Vagina (tissue), 2 donors: ENCODE results near the gene KRT14. TPM values are rescaled to one million over a fixed set of nuclear protein-coding genes. Genes with fewer than 3 reads are reported as not detected.

ENCODE experiments used
- DNase-seq, 2 donors: peaks; one replicate each; pipeline ENCODE4 v3.0.0-alpha.2; 2017; ENCODE audit errors: extremely low spot score in 2 of 2
- H3K27ac ChIP-seq: fragments of 200-600 bp; sonication (generic); one replicate; pipeline ENCODE4 v1.5.1; 2019
- H3K27me3 ChIP-seq: fragments of 200-600 bp; sonication (generic); one replicate; pipeline ENCODE4 v1.5.1; 2019
- H3K36me3 ChIP-seq, 2 donors: fragments of 200-600 bp; sonication (generic); one replicate each; pipeline ENCODE4 v1.5.1; 2017 to 2019
- H3K4me1 ChIP-seq: fragments of 200-600 bp; sonication (generic); one replicate; pipeline ENCODE4 v1.5.1; 2019
- H3K4me3 ChIP-seq, 2 donors: fragments of 200-600 bp; sonication (generic); 1 replicate in 1 of 2; 2 replicates in 1 of 2; pipeline ENCODE4 v1.5.1; 2016 to 2019
- H3K9me3 ChIP-seq: fragments of 200-600 bp; sonication (generic); one replicate; pipeline ENCODE4 v1.5.1; 2019
- CTCF ChIP-seq, 3 experiments: fragments of 450-650 bp in 2 of 3; fragments of 200-600 bp in 1 of 3; sonication (generic) in 1 of 3; IDR thresholded peaks; one replicate each; pipeline ENCODE4 v1.5.1; 2017 to 2019; ENCODE audit warnings: antibody characterized with exemption in 3 of 3, mild to moderate bottlenecking in 2 of 3, moderate library complexity in 2 of 3
- POLR2A ChIP-seq, 2 donors: fragments of 450-650 bp; IDR thresholded peaks; one replicate each; pipeline ENCODE4 v1.6.1; 2017; ENCODE audit warnings: antibody characterized with exemption in 2 of 2, mild to moderate bottlenecking in 2 of 2, moderate library complexity in 2 of 2
- POLR2AphosphoS5 ChIP-seq, 2 donors: sonication (generic); formaldehyde crosslinking; IDR thresholded peaks; one replicate each; pipeline ENCODE4 v1.9.0; 2017; ENCODE audit warnings: antibody characterized with exemption in 2 of 2, mild to moderate bottlenecking in 2 of 2, low read depth in 1 of 2; ENCODE audit not compliant: insufficient read depth in 1 of 2
- intact Hi-C: fragments of 100-400 bp; cut with DNase I; formaldehyde crosslinking; loops from one replicate; pipeline ENCODE4 v1.15.1; 2023
- total RNA-seq: library from RNA; depleted of rRNA; stranded (reverse); fragments of >200 nt; gene quantifications from one replicate; pipeline ENCODE4 v1.2.3, GENCODE V29; 2016

The KRT14 gene
- 1,546 TPM for total RNA-seq

GRCh38 chr17:41586863-41587495 lies at the start of gene KRT14:
TSS of gene KRT14 (minus strand) at chr17:41586895. CDS start at chr17:41586834, 61 bp downstream.
- H3K27ac ChIP-seq, result peak within 1 kb of the TSS; percentile 48
- intact Hi-C loops, result no loop called here
- no peaks in the 10 kb centered on the region for H3K9me3 ChIP-seq
- H3K36me3 ChIP-seq, result no peaks in the 10 kb centered on the region
- peaks cover 5% of the 10 kb centered on the region for H3K4me1 ChIP-seq
- TF ChIP-seq CTCF (IDR thresholded peaks at IDR 0.05) (no peak), POLR2AphosphoS5 (IDR thresholded peaks at IDR 0.05; ENCODE audit: insufficient read depth in 1 of 2, low read depth in 1 of 2) (no peak), POLR2A (IDR thresholded peaks at IDR 0.05) (no peak)
- DNase-seq, result peak in 1 of 2 donors; percentile 86
- H3K4me3 ChIP-seq, result peak within 1 kb of the TSS in 1 of 2 donors; percentile 38
- H3K27me3 ChIP-seq, result no peaks in the 10 kb centered on the region

GRCh38 chr17:41635121-41636097 lies 48.7 kb upstream of the KRT14 start:
- Histone ChIP-seq H3K4me1 (peaks cover 19% of the 10 kb centered on the region), H3K27me3 (no peaks in the 10 kb centered on the region), H3K27ac (peak overlapping the region; percentile 39), H3K9me3 (no peaks in the 10 kb centered on the region), H3K4me3 (no peak overlapping the region), H3K36me3 (no peaks in the 10 kb centered on the region)
- no peak for DNase-seq
- no peak for TF ChIP-seq POLR2A (IDR thresholded peaks at IDR 0.05)
- TF ChIP-seq CTCF (IDR thresholded peaks at IDR 0.05), result no peak
- TF ChIP-seq POLR2AphosphoS5 (IDR thresholded peaks at IDR 0.05; ENCODE audit: insufficient read depth in 1 of 2, low read depth in 1 of 2), result no peak
- intact Hi-C loops, result no loop called here

GRCh38 chr17:41634639-41635038 lies 47.9 kb upstream of the KRT14 start:
- H3K4me3 ChIP-seq, result no peak overlapping the region
- H3K9me3 ChIP-seq, result no peaks in the 10 kb centered on the region
- H3K27ac ChIP-seq, result peak overlapping the region; percentile 39
- no peak for DNase-seq
- intact Hi-C loops, result no loop called here
- H3K36me3 ChIP-seq, result no peaks in the 10 kb centered on the region
- TF ChIP-seq CTCF (IDR thresholded peaks at IDR 0.05), result no peak
- no peak for TF ChIP-seq POLR2AphosphoS5 (IDR thresholded peaks at IDR 0.05; ENCODE audit: insufficient read depth in 1 of 2, low read depth in 1 of 2)
- no peak for TF ChIP-seq POLR2A (IDR thresholded peaks at IDR 0.05)
- H3K27me3 ChIP-seq, result no peaks in the 10 kb centered on the region
- H3K4me1 ChIP-seq, result peaks cover 19% of the 10 kb centered on the region

- DNase-seq, result no peak
- peaks cover 19% of the 10 kb centered on the region for H3K4me1 ChIP-seq
- no peak overlapping the region for H3K4me3 ChIP-seq
- TF ChIP-seq POLR2AphosphoS5 (IDR thresholded peaks at IDR 0.05; ENCODE audit: insufficient read depth in 1 of 2, low read depth in 1 of 2) (no peak), CTCF (IDR thresholded peaks at IDR 0.05) (no peak), POLR2A (IDR thresholded peaks at IDR 0.05) (no peak)
- H3K9me3 ChIP-seq, result no peaks in the 10 kb centered on the region
- H3K36me3 ChIP-seq, result no peaks in the 10 kb centered on the region
- no peaks in the 10 kb centered on the region for H3K27me3 ChIP-seq
- H3K27ac ChIP-seq, result no peak overlapping the region
- intact Hi-C loops, result no loop called here
Measured at GRCh38 chr17:41633556-41634199, 47.0 kb upstream of the KRT14 start.
